ENCODE data around the gene PFKL. TPM values are rescaled to one million over a fixed set of nuclear protein-coding genes. Genes with fewer than 3 reads are reported as not detected.

PFKL gene
- total RNA-seq, 1 donor: 106 TPM

GRCh38 chr21:44353191-44353970 is 53.5 kb downstream of the PFKL start, which contains the start of gene TRPM2:
TSS of gene TRPM2 (plus strand) at chr21:44353621. CDS start at chr21:44353701, 80 bp downstream.
- H3K4me3 ChIP-seq (ENCODE audit: low read depth, low read length): no peak within 1 kb of the TSS
- no peak for TF ChIP-seq CTCF (IDR thresholded peaks at IDR 0.05; ENCODE audit: insufficient read depth, low read depth, low read length)
- peak; percentile 49 for DNase-seq (ENCODE audit: low read depth)

- TF ChIP-seq CTCF (IDR thresholded peaks at IDR 0.05; ENCODE audit: insufficient read depth, low read depth, low read length): no peak
- H3K4me3 ChIP-seq (ENCODE audit: low read depth, low read length): no peak overlapping the region
- DNase-seq (ENCODE audit: low read depth): peak; percentile 4
Measured at GRCh38 chr21:44354001-44354405, 54.1 kb downstream of the PFKL start.

GRCh38 chr21:44354775-44355771 is 55.2 kb downstream of the PFKL start:
- no peak for TF ChIP-seq CTCF (IDR thresholded peaks at IDR 0.05; ENCODE audit: insufficient read depth, low read depth, low read length)
- DNase-seq (ENCODE audit: low read depth): no peak

GRCh38 chr21:44356160-44356559 is 56.3 kb downstream of the PFKL start:
- no peak for TF ChIP-seq CTCF (IDR thresholded peaks at IDR 0.05; ENCODE audit: insufficient read depth, low read depth, low read length)
- no peak for DNase-seq (ENCODE audit: low read depth)
- H3K4me3 ChIP-seq (ENCODE audit: low read depth, low read length): no peak overlapping the region

More at GRCh38 chr21:44354775-44355771, 55.2 kb downstream of the PFKL start:
- no peak overlapping the region for H3K4me3 ChIP-seq (ENCODE audit: low read depth, low read length)

GRCh38 chr21:44356636-44357035 is 56.8 kb downstream of the PFKL start:
- no peak for DNase-seq (ENCODE audit: low read depth)
- H3K4me3 ChIP-seq (ENCODE audit: low read depth, low read length): no peak overlapping the region
- no peak for TF ChIP-seq CTCF (IDR thresholded peaks at IDR 0.05; ENCODE audit: insufficient read depth, low read depth, low read length)

- H3K4me3 ChIP-seq (ENCODE audit: low read depth, low read length): no peak overlapping the region
- TF ChIP-seq CTCF (IDR thresholded peaks at IDR 0.05; ENCODE audit: insufficient read depth, low read depth, low read length): no peak
- no peak for DNase-seq (ENCODE audit: low read depth)
Measured at GRCh38 chr21:44357064-44357837, 57.4 kb downstream of the PFKL start.

Measured in fibroblast of villous mesenchyme (primary cell).